ENCODE results near the gene ABCB1.

Gene ABCB1

GRCh38 chr7:87600130-87601124 lies at the start of gene ABCB1:
ABCB1 (minus strand) TSS chr7:87600884; CDS start chr7:87600184, 700 bp downstream.
- DNase-seq = no peak

- no peak for DNase-seq
Observed at GRCh38 chr7:87648316-87648715, 47.6 kb upstream of the ABCB1 start.

GRCh38 chr7:87645446-87645845 lies 44.8 kb upstream of the ABCB1 start:
- DNase-seq = no peak

GRCh38 chr7:87635921-87636320 lies 35.2 kb upstream of the ABCB1 start:
- no peak for DNase-seq

- DNase-seq = no peak
Observed at GRCh38 chr7:87628780-87629569, 28.3 kb upstream of the ABCB1 start.

GRCh38 chr7:87627634-87627994 lies 26.9 kb upstream of the ABCB1 start:
- no peak for DNase-seq

- no peak for DNase-seq
Observed at GRCh38 chr7:87625101-87625500, 24.4 kb upstream of the ABCB1 start.

GRCh38 chr7:87624628-87625027 lies 23.9 kb upstream of the ABCB1 start:
- no peak for DNase-seq

- DNase-seq = no peak
Observed at GRCh38 chr7:87615197-87615596, 14.5 kb upstream of the ABCB1 start.

- no peak for DNase-seq
Observed at GRCh38 chr7:87609916-87610315, 9.2 kb upstream of the ABCB1 start.

GRCh38 chr7:87608431-87608830 lies 7.7 kb upstream of the ABCB1 start:
- no peak for DNase-seq

- no peak for DNase-seq
Observed at GRCh38 chr7:87604264-87604663, 3.6 kb upstream of the ABCB1 start.

- DNase-seq = no peak
Observed at GRCh38 chr7:87599336-87599735, 1.3 kb downstream of the ABCB1 start.

GRCh38 chr7:87598234-87599009 lies 2.3 kb downstream of the ABCB1 start:
- no peak for DNase-seq

GRCh38 chr7:87596696-87597095 lies 4.0 kb downstream of the ABCB1 start:
- no peak for DNase-seq

GRCh38 chr7:87596136-87596535 lies 4.5 kb downstream of the ABCB1 start:
- DNase-seq = no peak

- no peak for DNase-seq
Observed at GRCh38 chr7:87592300-87592699, 8.4 kb downstream of the ABCB1 start.

- DNase-seq = no peak
Observed at GRCh38 chr7:87591211-87591610, 9.5 kb downstream of the ABCB1 start.

- DNase-seq = no peak
Observed at GRCh38 chr7:87590578-87590977, 10.1 kb downstream of the ABCB1 start.

GRCh38 chr7:87589631-87590030 lies 11.1 kb downstream of the ABCB1 start:
- DNase-seq = no peak

- DNase-seq = no peak
Observed at GRCh38 chr7:87581723-87582122, 19.0 kb downstream of the ABCB1 start.

- no peak for DNase-seq
Observed at GRCh38 chr7:87580636-87581035, 20.0 kb downstream of the ABCB1 start.

GRCh38 chr7:87575521-87575920 lies 25.2 kb downstream of the ABCB1 start:
- DNase-seq = no peak
